Neural progenitor cell (in vitro differentiated cells): ENCODE data around the gene TUG1.

ENCODE experiments used
- EZH2 ChIP-seq: fragments of 200-600 bp; sonication (generic); IDR thresholded peaks from 2 replicates; pipeline ENCODE4 v1.6.1; 2017; ENCODE audit warnings: antibody characterized with exemption, mild to moderate bottlenecking, moderate library complexity
- TF ChIP-seq, protein P1 (sequence below): fragments of 200-600 bp; sonication (generic); IDR thresholded peaks from 2 replicates; pipeline ENCODE4 v1.5.1; 2017; ENCODE audit warnings: antibody characterized with exemption, mild to moderate bottlenecking

- no peak for TF ChIP-seq EZH2
- TF ChIP-seq, protein P1, sequence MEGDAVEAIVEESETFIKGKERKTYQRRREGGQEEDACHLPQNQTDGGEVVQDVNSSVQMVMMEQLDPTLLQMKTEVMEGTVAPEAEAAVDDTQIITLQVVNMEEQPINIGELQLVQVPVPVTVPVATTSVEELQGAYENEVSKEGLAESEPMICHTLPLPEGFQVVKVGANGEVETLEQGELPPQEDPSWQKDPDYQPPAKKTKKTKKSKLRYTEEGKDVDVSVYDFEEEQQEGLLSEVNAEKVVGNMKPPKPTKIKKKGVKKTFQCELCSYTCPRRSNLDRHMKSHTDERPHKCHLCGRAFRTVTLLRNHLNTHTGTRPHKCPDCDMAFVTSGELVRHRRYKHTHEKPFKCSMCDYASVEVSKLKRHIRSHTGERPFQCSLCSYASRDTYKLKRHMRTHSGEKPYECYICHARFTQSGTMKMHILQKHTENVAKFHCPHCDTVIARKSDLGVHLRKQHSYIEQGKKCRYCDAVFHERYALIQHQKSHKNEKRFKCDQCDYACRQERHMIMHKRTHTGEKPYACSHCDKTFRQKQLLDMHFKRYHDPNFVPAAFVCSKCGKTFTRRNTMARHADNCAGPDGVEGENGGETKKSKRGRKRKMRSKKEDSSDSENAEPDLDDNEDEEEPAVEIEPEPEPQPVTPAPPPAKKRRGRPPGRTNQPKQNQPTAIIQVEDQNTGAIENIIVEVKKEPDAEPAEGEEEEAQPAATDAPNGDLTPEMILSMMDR = no peak
These were observed 42.4 kb upstream of the TUG1 start for GRCh38 chr22:30926706-30927105.
